Right cardiac atrium (tissue), 5 donors: ENCODE data around the gene DPP10. TPM values are rescaled to one million over a fixed set of nuclear protein-coding genes. Genes with fewer than 3 reads are reported as not detected.

ENCODE experiments used
- ATAC-seq, 2 donors: fragments of 200-7000 bp; cut with Tn5 transposase; one replicate each; pipeline versions ENCODE4 v1.8.0 to v1.9.1; 2020; ENCODE audit warnings: moderate library complexity in 2 of 2, mild to moderate bottlenecking in 1 of 2
- DNase-seq, 3 donors: peaks; one replicate each; pipeline ENCODE4 v3.0.0-alpha.2; 2020
- H3K27ac ChIP-seq: one replicate; pipeline ENCODE4 v1.5.1; 2013; ENCODE audit warnings: mild to moderate bottlenecking, low read length, control low read depth, moderate library complexity
- H3K27me3 ChIP-seq: one replicate; pipeline ENCODE4 v1.6.1; 2013; ENCODE audit not compliant: control insufficient read depth, insufficient read depth
- H3K4me1 ChIP-seq: one replicate; pipeline ENCODE4 v1.6.1; 2013; ENCODE audit warnings: low read length; ENCODE audit not compliant: control insufficient read depth, insufficient read depth
- H3K4me3 ChIP-seq: one replicate; pipeline ENCODE4 v1.5.1; 2013; ENCODE audit warnings: low read length, control low read depth
- H3K9me3 ChIP-seq: one replicate; pipeline ENCODE4 v1.6.1; 2013; ENCODE audit warnings: low read length; ENCODE audit not compliant: control insufficient read depth
- WGBS: extraction: QIAGEN DNeasy Blood & Tissue Kit; methylation state at CpG from one replicate; pipeline ENCODE4 v1.1.7; 2013; 5-methylcytosine and 5-hydroxymethylcytosine counted together
- intact Hi-C, 4 donors: fragments of 100-400 bp; cut with DNase I; formaldehyde crosslinking; loops; one replicate each; pipeline versions ENCODE4 v1.11.0 to v1.14.0; 2022 to 2023
- polyA plus RNA-seq: library from polyadenylated mRNA; stranded (reverse); fragments of 200-250 nt; gene quantifications from one replicate; pipeline ENCODE4 v1.2.3, GENCODE V29; 2013
- total RNA-seq, 4 donors: library from RNA; stranded (reverse); fragmentation: NEBNext Ultra II Directional; extraction: Animal tissue kit (Norgen Biotek cat#: 25700); gene quantifications; one replicate each; pipeline ENCODE4 v1.2.1, GENCODE V29; 2021
- donor health status: healthy with polysubstance abuse.
- donor health status: DM: no; HTN: yes; CAD: no.
- donor health status: DM: no; HTN: no; CAD: no.
- donor health status: DM: no; HTN: yes; CAD: no; lungs with severe emphysema.
- donor health status: DM: yes; HTN: yes; CAD: no.

DPP10 gene
- total and polyA plus RNA-seq, 5 donors = 0.05 to 0.74 (median 0.23) TPM; not detected in 2

DNA sequence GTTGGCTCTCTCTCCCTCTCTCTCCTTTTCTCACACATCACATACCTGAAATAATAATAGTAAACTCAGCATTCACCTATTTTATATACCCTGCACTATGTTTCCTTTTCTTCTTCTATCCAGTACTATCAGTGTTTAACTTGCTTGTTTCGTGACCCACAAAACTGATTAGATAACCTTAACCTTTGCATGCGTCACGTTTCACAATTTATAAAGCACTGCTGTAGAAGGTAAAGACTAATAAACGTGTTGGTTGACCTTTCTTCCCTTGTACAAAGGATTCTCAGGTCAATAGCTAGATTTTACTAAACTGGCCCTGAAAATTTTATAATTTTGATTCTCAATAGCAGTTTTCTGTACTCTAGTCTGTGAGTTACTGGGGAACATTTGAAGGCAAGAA is 791.7 kb downstream of the DPP10 start:
- Histone ChIP-seq H3K27ac (no peak overlapping the region), H3K4me1 (no peaks in the 10 kb centered on the region), H3K27me3 (no peaks in the 10 kb centered on the region), H3K9me3 (no peaks in the 10 kb centered on the region), H3K4me3 (no peak overlapping the region)
- ATAC-seq (no peak), DNase-seq (no peak)
- intact Hi-C loops = no loop called here
- 39% methylated on average over 4 of the region's 4 CpGs for WGBS

DNA sequence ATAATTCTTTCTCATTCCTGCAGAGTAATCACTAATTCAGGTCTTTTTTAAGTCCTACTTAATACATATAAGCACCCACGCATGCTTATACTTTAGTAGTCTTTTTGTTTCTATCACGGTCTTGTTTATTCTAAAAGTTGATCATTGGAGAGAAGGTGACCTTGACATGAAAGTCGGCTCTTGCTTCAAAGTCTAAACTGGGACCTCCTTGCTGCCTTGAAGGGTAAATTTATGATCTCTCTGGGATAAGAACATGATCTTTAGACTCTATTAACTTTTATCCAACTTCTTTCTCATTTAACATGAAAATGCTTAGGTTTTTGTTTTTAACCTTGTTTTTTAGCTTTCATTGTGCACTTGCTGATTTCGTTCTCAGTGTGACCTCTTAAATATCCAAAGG is 792.3 kb downstream of the DPP10 start:
- Histone ChIP-seq H3K27me3 (no peaks in the 10 kb centered on the region), H3K27ac (no peak overlapping the region), H3K4me1 (no peaks in the 10 kb centered on the region), H3K4me3 (no peak overlapping the region), H3K9me3 (no peaks in the 10 kb centered on the region)
- 81% methylated on average over 4 of the region's 4 CpGs for WGBS
- DNase-seq (no peak), ATAC-seq (no peak)
- intact Hi-C loops = no loop called here

DNA sequence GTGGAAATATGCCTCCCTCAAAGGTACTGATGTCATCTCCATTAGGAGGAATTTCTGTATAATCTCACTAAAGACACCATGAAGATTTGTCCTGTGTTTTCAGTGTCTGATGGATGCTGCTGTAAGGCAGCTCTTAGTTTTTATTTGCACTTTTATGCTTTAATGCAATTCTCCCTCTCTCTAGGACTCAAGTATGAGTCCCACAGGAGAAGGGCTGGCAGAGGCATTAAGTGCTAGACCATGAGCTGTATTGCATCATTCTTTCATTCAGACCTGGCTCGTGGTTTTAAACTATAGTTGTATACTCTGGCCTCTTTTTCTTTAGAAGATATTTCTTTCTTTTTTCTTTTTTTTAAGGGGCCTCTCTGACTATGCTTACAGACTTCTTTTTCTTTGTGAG is 805.6 kb downstream of the DPP10 start:
- DNase-seq (peak in 2 of 3 donors; percentile 15 to 30), ATAC-seq (no peak)
- WGBS = 43% methylated on average over 1 of the region's 1 CpG
- Histone ChIP-seq H3K9me3 (no peaks in the 10 kb centered on the region), H3K4me3 (no peak overlapping the region), H3K27me3 (no peaks in the 10 kb centered on the region), H3K4me1 (no peaks in the 10 kb centered on the region), H3K27ac (no peak overlapping the region)
- intact Hi-C loops = no loop called here

DNA sequence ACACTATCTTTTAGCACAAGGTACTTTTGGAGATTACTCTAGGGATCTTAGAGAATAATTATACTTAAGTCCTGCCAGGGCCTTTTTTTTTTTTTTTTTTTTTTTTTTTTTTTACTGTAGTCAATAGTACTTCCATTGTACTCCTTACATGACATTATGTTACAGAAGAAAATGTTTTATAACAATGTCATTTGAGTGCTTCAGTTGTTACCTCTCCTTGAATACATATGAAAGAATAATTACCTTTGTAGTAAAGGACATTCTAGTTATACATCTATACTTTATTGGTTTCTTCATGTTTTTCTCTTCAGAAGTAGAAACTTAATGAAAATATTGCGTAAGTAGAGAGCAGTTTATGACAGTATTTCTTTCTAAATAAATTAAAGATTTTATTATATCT is 834.9 kb downstream of the DPP10 start:
- ATAC-seq (no peak), DNase-seq (no peak)
- H3K9me3 ChIP-seq = no peaks in the 10 kb centered on the region
- H3K27ac ChIP-seq = no peak overlapping the region
- H3K4me3 ChIP-seq = no peak overlapping the region
- H3K4me1 ChIP-seq = no peaks in the 10 kb centered on the region
- intact Hi-C loops = no loop called here
- WGBS = 83% methylated on average over 1 of the region's 1 CpG
- no peaks in the 10 kb centered on the region for H3K27me3 ChIP-seq

DNA sequence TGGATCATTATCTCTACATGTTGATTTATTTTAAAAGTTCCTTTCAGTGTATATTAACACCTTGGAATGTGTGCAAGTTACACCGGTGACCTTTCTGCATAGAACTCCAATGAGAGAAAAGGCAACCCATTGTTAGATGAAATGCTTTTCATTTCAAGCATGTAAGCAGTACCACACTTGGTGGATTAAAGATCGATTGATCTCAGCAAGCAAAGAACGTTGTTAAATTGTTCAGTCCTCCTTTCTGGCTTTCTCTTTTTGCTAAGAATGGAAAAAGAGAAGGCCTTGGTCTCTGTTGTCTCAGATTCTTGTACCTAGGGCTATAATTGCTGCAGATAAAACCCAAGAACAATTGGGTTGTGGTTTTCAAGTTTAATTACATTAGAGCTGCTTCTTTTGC is 843.0 kb downstream of the DPP10 start:
- ATAC-seq (no peak), DNase-seq (no peak)
- no peak overlapping the region for H3K4me3 ChIP-seq
- no peak overlapping the region for H3K27ac ChIP-seq
- H3K27me3 ChIP-seq = no peaks in the 10 kb centered on the region
- H3K9me3 ChIP-seq = no peaks in the 10 kb centered on the region
- 56% methylated on average over 3 of the region's 3 CpGs for WGBS
- intact Hi-C loops = no loop called here
- no peaks in the 10 kb centered on the region for H3K4me1 ChIP-seq

DNA sequence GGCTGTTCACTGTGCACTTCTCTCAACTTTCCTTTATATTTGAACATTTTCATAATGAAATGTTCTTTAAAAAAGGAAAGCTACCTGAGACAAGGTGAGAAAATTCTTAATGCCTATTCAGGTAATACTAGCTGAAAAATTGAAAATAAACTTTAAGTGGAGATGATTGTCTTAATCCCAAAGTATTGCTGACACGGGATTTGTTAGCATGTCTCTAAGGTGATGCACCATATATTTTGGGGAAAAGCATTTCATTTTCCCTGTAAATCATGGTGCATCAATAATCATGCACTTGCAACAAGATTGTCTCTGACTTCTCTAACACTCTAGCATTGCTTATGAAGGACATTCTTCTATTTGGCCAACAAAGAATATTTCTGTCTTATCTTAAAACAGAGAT is 848.0 kb downstream of the DPP10 start:
- Histone ChIP-seq H3K27ac (no peak overlapping the region), H3K27me3 (no peaks in the 10 kb centered on the region), H3K4me3 (no peak overlapping the region), H3K9me3 (no peaks in the 10 kb centered on the region), H3K4me1 (no peaks in the 10 kb centered on the region)
- DNase-seq (no peak), ATAC-seq (no peak)
- intact Hi-C loops = no loop called here
- 85% methylated on average over 1 of the region's 1 CpG for WGBS

DNA sequence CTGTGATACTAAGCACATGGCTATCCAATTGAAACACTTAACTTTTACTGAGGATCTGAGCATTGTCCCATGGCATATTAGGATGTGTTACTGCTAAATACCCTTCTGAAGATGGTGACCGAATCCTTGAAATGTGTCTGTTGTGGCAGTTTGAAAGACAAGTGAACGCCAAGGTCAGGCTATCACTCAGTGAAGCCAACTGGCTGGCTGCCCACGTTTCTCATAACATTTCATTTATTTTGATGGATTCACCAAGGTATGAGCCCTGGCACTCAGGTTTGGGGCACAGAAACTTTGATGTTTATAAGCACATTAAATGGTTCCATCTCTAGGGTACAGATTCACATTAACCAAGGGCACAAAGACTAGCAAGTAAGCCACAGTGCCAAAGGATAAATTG is 850.3 kb downstream of the DPP10 start:
- no peaks in the 10 kb centered on the region for H3K9me3 ChIP-seq
- ATAC-seq = no peak
- no peak overlapping the region for H3K4me3 ChIP-seq

DNA sequence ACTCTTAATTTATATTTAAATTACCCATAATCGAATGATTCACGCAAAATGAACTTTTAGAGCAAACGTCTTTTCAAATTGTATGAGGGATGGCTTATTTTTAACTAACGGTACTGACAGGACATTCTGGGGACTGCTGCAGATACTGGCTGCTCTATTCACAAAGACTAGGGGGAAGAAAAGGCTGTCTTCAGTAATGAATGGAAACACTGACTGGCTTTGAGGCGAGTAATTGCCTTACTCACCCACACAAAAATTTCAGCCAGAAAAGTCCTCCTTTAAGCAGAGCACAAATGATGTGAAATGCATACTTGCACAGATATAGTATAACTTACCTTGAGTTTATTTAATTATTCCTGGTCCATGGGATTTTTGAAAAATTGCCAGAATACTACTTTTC is 852.6 kb downstream of the DPP10 start:
- Histone ChIP-seq H3K27ac (no peak overlapping the region), H3K27me3 (no peaks in the 10 kb centered on the region), H3K9me3 (no peaks in the 10 kb centered on the region), H3K4me3 (no peak overlapping the region), H3K4me1 (no peaks in the 10 kb centered on the region)
- 54% methylated on average over 5 of the region's 5 CpGs for WGBS
- intact Hi-C loops = no loop called here
- DNase-seq (no peak), ATAC-seq (no peak)

More for the DNA sequence above, 850.3 kb downstream of the DPP10 start:
- intact Hi-C loops = no loop called here
- Histone ChIP-seq H3K4me1 (no peaks in the 10 kb centered on the region), H3K27me3 (no peaks in the 10 kb centered on the region), H3K27ac (no peak overlapping the region)
- no peak for DNase-seq
- WGBS = 67% methylated on average over 3 of the region's 3 CpGs

DNA sequence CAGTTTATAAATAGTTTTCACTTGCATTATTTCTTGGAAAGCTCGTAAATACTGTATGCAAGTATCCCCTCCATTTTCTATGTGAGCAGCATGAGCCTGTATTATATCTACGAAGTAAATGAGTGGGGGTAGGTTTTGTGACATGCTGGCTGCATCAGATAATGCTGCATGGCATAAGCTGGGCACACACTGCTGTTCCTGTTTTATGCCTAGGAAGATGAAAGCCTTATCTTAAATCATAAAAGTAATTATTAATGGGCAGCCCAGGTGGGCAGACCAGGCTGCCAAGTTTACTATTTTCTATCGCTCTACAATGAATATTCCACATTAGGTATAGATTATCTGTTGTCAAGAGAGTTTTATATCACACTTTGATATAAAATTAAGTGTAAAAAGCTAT is 854.6 kb downstream of the DPP10 start:
- no peaks in the 10 kb centered on the region for H3K4me1 ChIP-seq
- intact Hi-C loops = no loop called here
- H3K4me3 ChIP-seq = no peak overlapping the region
- no peaks in the 10 kb centered on the region for H3K27me3 ChIP-seq
- H3K27ac ChIP-seq = no peak overlapping the region
- no peak for ATAC-seq
- WGBS = 81% methylated on average over 3 of the region's 3 CpGs
- H3K9me3 ChIP-seq = no peaks in the 10 kb centered on the region
- DNase-seq = no peak

DNA sequence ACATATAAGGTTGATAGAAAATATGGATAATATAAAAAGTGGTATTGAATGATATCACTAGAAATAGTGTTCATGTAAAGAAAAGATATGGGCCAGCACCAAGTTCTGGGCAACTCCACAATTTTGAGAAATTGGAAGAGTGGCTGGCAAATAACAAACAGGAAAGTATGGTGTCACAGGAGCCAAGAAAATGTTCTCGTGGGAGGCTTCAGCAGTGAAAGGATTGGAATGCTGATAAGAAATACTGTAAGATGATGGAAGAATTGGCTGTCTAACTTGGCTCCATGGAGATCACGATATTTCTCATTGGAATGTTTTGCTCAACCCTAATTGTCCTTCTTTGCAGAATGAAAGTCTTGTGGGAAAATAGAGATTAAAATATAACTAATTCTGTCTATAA is 856.8 kb downstream of the DPP10 start:
- Histone ChIP-seq H3K27ac (no peak overlapping the region), H3K27me3 (no peaks in the 10 kb centered on the region), H3K4me3 (no peak overlapping the region), H3K9me3 (no peaks in the 10 kb centered on the region), H3K4me1 (no peaks in the 10 kb centered on the region)
- intact Hi-C loops = no loop called here
- no peak for DNase-seq
- WGBS = 35% methylated on average over 2 of the region's 2 CpGs
- no peak for ATAC-seq

DNA sequence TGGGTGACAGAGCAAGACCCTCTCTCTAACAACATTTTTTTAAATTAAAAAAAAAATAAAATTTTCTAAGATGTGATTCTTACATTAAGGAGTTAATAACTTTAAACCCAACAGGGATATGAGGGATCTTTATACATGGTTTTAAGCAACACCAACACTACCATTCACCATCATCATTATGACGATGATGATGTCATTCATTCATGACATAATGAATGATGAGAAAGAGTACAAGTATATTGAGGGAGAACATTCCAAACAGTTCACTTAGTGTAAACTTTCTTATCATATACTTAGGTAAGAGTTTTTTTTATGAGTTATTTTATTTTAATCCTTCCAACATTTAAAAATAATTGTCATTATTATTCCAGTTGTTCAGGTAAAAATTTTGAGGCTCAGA is 863.3 kb downstream of the DPP10 start:
- Histone ChIP-seq H3K27me3 (no peaks in the 10 kb centered on the region), H3K4me3 (no peak overlapping the region), H3K27ac (no peak overlapping the region), H3K4me1 (no peaks in the 10 kb centered on the region), H3K9me3 (no peaks in the 10 kb centered on the region)
- 80% methylated on average over 1 of the region's 1 CpG for whole genome bisulfite sequencing
- intact Hi-C loops = no loop called here
- DNase-seq = no peak
- no peak for ATAC-seq

DNA sequence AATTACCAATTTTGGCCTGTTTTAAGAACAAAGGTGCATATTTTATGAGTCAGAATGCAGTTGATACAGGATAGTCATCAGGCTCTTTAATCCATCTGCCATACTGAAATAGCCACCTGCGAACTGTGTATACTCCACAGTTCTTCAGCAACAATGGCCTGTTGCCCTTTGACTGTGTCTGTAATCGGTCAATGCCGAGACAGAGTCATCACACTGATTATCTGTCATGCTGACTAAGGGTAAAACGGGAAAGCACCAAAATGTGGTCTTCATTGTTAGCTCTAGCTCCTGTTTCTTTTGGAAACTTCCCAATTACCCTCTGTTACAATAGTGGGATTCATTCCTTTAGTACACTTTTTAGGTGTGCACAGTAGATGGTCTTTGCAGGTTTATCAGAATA is 871.7 kb downstream of the DPP10 start:
- H3K4me1 ChIP-seq = no peaks in the 10 kb centered on the region
- no peak overlapping the region for H3K27ac ChIP-seq
- intact Hi-C loops = no loop called here
- H3K4me3 ChIP-seq = no peak overlapping the region
- ATAC-seq = no peak
- DNase-seq = no peak
- WGBS = 60% methylated on average over 4 of the region's 4 CpGs
- no peaks in the 10 kb centered on the region for H3K9me3 ChIP-seq
- H3K27me3 ChIP-seq = no peaks in the 10 kb centered on the region
